A549 (cell line): ENCODE data around the gene ERCC8. TPM values are rescaled to one million over a fixed set of nuclear protein-coding genes. Genes with fewer than 3 reads are reported as not detected.

Experiments used
- ATAC-seq, 2 experiments: fragments of 200-7000 bp in 1 of 2; fragments of >200 bp in 1 of 2; cut with Nextera tagmentation in 1 of 2; cut with Tn5 transposase in 1 of 2; 3 replicates each; pipeline versions ENCODE4 v1.8.0 to v1.9.1; 2018 to 2020; ENCODE audit warnings: mild to moderate bottlenecking in 1 of 2, moderate library complexity in 1 of 2
- CTCF ChIA-PET: fragments of 300-600 bp; sonication (Branson Sonifier 250); formaldehyde crosslinking; extraction: SDS; loops from one replicate; lab custom pipeline; 2021; ENCODE audit warnings: antibody characterized with exemption, inconsistent platforms; lab: Yijun Ruan, JAX
- POLR2A ChIA-PET: fragments of 350-600 bp; formaldehyde crosslinking; extraction: SDS; loops from one replicate; lab custom pipeline; 2021; ENCODE audit warnings: antibody characterized with exemption, inconsistent platforms; lab: Yijun Ruan, JAX
- DNase-seq, 2 experiments: peaks; one replicate each; pipeline versions ENCODE4 v3.0.0 to v3.0.0-alpha.2; 2011 to 2016; ENCODE audit warnings: low read depth in 1 of 2, low spot score in 1 of 2
- FAIRE-seq: peaks from 2 replicates; lab custom pipeline; 2011; peaks lifted over from hg19 to GRCh38; lab: Jason Lieb, UNC
- H3K27ac ChIP-seq, 2 experiments: fragments of >200 bp; sonication (Bioruptor Twin); formaldehyde crosslinking; 3 replicates each; pipeline ENCODE4 v1.5.1; 2016 to 2017
- H3K4me1 ChIP-seq: fragments of >200 bp; sonication (Bioruptor Twin); formaldehyde crosslinking; 3 replicates; pipeline ENCODE4 v1.6.1; 2016
- H3K4me2 ChIP-seq: fragments of >200 bp; sonication (Bioruptor Twin); formaldehyde crosslinking; 3 replicates; pipeline ENCODE4 v1.6.1; 2016
- H3K4me3 ChIP-seq: fragments of >200 bp; sonication (Bioruptor Twin); formaldehyde crosslinking; 3 replicates; pipeline ENCODE4 v1.5.1; 2016
- H3K9me3 ChIP-seq: fragments of >200 bp; sonication (Bioruptor Twin); formaldehyde crosslinking; 3 replicates; pipeline ENCODE4 v1.6.1; 2016
- CEBPB ChIP-seq, 2 experiments: fragments of >200 bp in 1 of 2; sonication (Bioruptor Twin) in 1 of 2; formaldehyde crosslinking in 1 of 2; IDR thresholded peaks; 2 replicates each; pipeline ENCODE4 v1.6.1; 2012 to 2016
- CHD2 ChIP-seq: fragments of 150-350 bp; IDR thresholded peaks from 2 replicates; pipeline ENCODE4 v1.6.1; 2014; ENCODE audit warnings: low read length; ENCODE audit not compliant: partially characterized antibody
- CHD4 ChIP-seq: fragments of 200-600 bp; sonication (generic); IDR thresholded peaks from 2 replicates; pipeline ENCODE4 v1.6.1; 2016; ENCODE audit warnings: antibody characterized with exemption, mild to moderate bottlenecking, borderline replicate concordance
- EHF ChIP-seq: fragments of 250-450 bp; sonication (Bioruptor Pico); IDR thresholded peaks from 2 replicates; pipeline ENCODE4 v1.5.0; 2020; ENCODE audit warnings: mild to moderate bottlenecking
- EHMT2 ChIP-seq: fragments of 200-600 bp; sonication (generic); IDR thresholded peaks from 2 replicates; pipeline ENCODE4 v1.6.1; 2016; ENCODE audit warnings: antibody characterized with exemption, low read depth, mild to moderate bottlenecking, moderate library complexity
- EP300 ChIP-seq, 2 experiments: fragments of >200 bp; sonication (Bioruptor Twin); formaldehyde crosslinking; IDR thresholded peaks; 2 replicates in 1 of 2; 3 replicates in 1 of 2; pipeline ENCODE4 v1.6.1; 2016 to 2017
- ESRRA ChIP-seq: fragments of 150-350 bp; IDR thresholded peaks from 2 replicates; pipeline ENCODE4 v1.6.1; 2014; ENCODE audit warnings: mild to moderate bottlenecking, low read length, borderline replicate concordance
- FOSB ChIP-seq: fragments of 250-450 bp; sonication (Bioruptor Pico); IDR thresholded peaks from 2 replicates; pipeline ENCODE4 v1.5.0; 2020; ENCODE audit warnings: mild to moderate bottlenecking, moderate library complexity
- HDAC2 ChIP-seq: fragments of 200-600 bp; sonication (generic); IDR thresholded peaks from 2 replicates; pipeline ENCODE4 v1.6.1; 2016
- HOXA7 ChIP-seq: fragments of 250-450 bp; sonication (Bioruptor Pico); IDR thresholded peaks from 2 replicates; pipeline ENCODE4 v1.5.0; 2020; ENCODE audit warnings: mild to moderate bottlenecking, moderate library complexity
- JUN ChIP-seq, 2 experiments: fragments of >200 bp; sonication (Bioruptor Twin); formaldehyde crosslinking; IDR thresholded peaks; 2 replicates in 1 of 2; 3 replicates in 1 of 2; pipeline ENCODE4 v1.6.1; 2016 to 2017
- JUNB ChIP-seq: fragments of >200 bp; sonication (Bioruptor Twin); formaldehyde crosslinking; IDR thresholded peaks from 2 replicates; pipeline ENCODE4 v1.6.1; 2016
- MAFK ChIP-seq: fragments of 450-650 bp; IDR thresholded peaks from 2 replicates; pipeline ENCODE4 v1.6.1; 2014; ENCODE audit not compliant: partially characterized antibody
- NR3C1 ChIP-seq: fragments of >200 bp; sonication (Bioruptor Twin); formaldehyde crosslinking; IDR thresholded peaks from 3 replicates; pipeline ENCODE4 v1.6.1; 2017
- RAD21 ChIP-seq, 2 experiments: fragments of >200 bp in 1 of 2; sonication (Bioruptor Twin) in 1 of 2; formaldehyde crosslinking in 1 of 2; IDR thresholded peaks in 1 of 2; conservative IDR thresholded peaks in 1 of 2; 2 replicates in 1 of 2; 3 replicates in 1 of 2; pipeline ENCODE4 v1.6.1; 2012 to 2018; ENCODE audit warnings: inconsistent platforms in 1 of 2
- RARB ChIP-seq: fragments of 250-450 bp; sonication (Bioruptor Pico); IDR thresholded peaks from 2 replicates; pipeline ENCODE4 v1.8.0; 2021; ENCODE audit warnings: mild to moderate bottlenecking, moderate library complexity
- RNF2 ChIP-seq: fragments of 200-600 bp; sonication (generic); IDR thresholded peaks from 2 replicates; pipeline ENCODE4 v1.6.1; 2016; ENCODE audit warnings: low read depth, mild to moderate bottlenecking, antibody characterized with exemption, moderate library complexity, borderline replicate concordance
- SMC3 ChIP-seq: fragments of >200 bp; sonication (Bioruptor Twin); formaldehyde crosslinking; IDR thresholded peaks from 3 replicates; pipeline ENCODE4 v1.6.1; 2018; ENCODE audit warnings: inconsistent platforms
- TP53 ChIP-seq: fragments of 250-450 bp; sonication (Bioruptor Pico); IDR thresholded peaks from 2 replicates; pipeline ENCODE4 v1.5.0; 2021; ENCODE audit warnings: mild to moderate bottlenecking, moderate library complexity
- ZFP36 ChIP-seq: fragments of 450-650 bp; IDR thresholded peaks from 2 replicates; pipeline ENCODE4 v1.6.1; 2014; ENCODE audit warnings: borderline replicate concordance; ENCODE audit not compliant: partially characterized antibody
- ZNF302 ChIP-seq: fragments of 250-450 bp; sonication (Bioruptor Pico); IDR thresholded peaks from 2 replicates; pipeline ENCODE4 v1.9.0; 2021; ENCODE audit warnings: inconsistent platforms, mild to moderate bottlenecking, moderate library complexity
- WGBS: methylation state at CpG from one replicate; pipeline ENCODE4 v1.1.6; 2017; ENCODE audit errors: missing lambda C conversion rate; 5-methylcytosine and 5-hydroxymethylcytosine counted together
- polyA plus RNA-seq, 4 experiments: library from polyadenylated mRNA; depleted of rRNA in 3 of 4; stranded (reverse); fragments of >200 nt; fragmentation: RNase III in 1 of 4; extraction: RNeasy Plus Mini Kit Qiagen cat#74134 plus additional on column Dnase treatment in 1 of 4; gene quantifications; 2 replicates in 3 of 4; 3 replicates in 1 of 4; pipeline ENCODE4 v1.2.3, GENCODE V29; 2011 to 2017
- TF ChIP-seq, protein P1 (sequence below): fragments of >200 bp; sonication (Bioruptor Twin); formaldehyde crosslinking; IDR thresholded peaks from 2 replicates; pipeline ENCODE4 v1.6.1; 2016
- TF ChIP-seq, protein P2 (sequence below): fragments of 250-450 bp; sonication (Bioruptor Pico); IDR thresholded peaks from 2 replicates; pipeline ENCODE4 v1.5.0; 2020; ENCODE audit warnings: low read depth, mild to moderate bottlenecking, moderate library complexity
- TF ChIP-seq, protein P3 (sequence below): fragments of >200 bp; sonication (Bioruptor Twin); formaldehyde crosslinking; IDR thresholded peaks from 3 replicates; pipeline ENCODE4 v1.5.1; 2016
- TF ChIP-seq, protein P4 (sequence below): IDR thresholded peaks from 2 replicates; pipeline ENCODE4 v1.6.1; 2012
- TF ChIP-seq, protein P5 (sequence below): IDR thresholded peaks from 2 replicates; pipeline ENCODE4 v1.6.1; 2012

The ERCC8 gene
- polyA plus RNA-seq, 2 of the 4 experiments (the other 2 are of a cell fraction) = 22.9 to 31.5 TPM

DNA sequence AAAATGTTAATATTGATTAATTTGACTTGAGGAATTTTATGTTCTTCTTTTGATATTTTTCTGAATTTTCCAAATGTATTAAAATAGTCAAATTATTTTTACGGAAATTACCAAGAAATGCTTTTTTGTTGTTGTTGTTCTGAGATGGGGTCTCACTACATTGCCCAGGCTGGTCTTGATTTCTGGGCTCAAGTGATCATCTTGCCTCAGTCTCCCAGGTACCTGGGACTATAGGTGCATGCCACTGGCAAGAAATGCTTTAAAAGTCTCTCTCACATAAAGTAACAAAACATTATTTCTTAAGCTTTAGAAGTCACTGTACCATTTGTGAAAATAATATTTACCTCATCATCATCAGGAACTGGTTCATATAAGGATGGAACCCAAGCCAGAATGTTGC lies 57.8 kb downstream of the ERCC8 start:
- Histone ChIP-seq H3K27ac (no peak overlapping the region), H3K9me3 (0 out of 3 replicates have a peak, but pooled peaks cover 3% of the 10 kb centered on the region), H3K4me1 (no peaks in the 10 kb centered on the region), H3K4me3 (no peak overlapping the region), H3K4me2 (no peak overlapping the region)
- POLR2A ChIA-PET = no interaction called here
- DNase-seq (no peak), ATAC-seq (no peak), FAIRE-seq (no peak)
- TF ChIP-seq EP300 (IDR thresholded peaks at IDR 0.05) (no peak), RARB (no peak), ZNF302 (no peak), ZFP36 (no peak), CHD2 (no peak), TP53 (CRISPR knock-in tag) (no peak), HOXA7 (CRISPR knock-in tag) (no peak), NR3C1 (no peak), RAD21 (conservative IDR thresholded peaks at IDR 0.05 in 1 of 2, IDR thresholded peaks at IDR 0.05 in 1 of 2) (no peak)
- TF ChIP-seq, protein P1, sequence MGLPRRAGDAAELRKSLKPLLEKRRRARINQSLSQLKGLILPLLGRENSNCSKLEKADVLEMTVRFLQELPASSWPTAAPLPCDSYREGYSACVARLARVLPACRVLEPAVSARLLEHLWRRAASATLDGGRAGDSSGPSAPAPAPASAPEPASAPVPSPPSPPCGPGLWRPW = no peak
- WGBS = 93% methylated on average over 1 of the region's 1 CpG
- CTCF ChIA-PET = no interaction called here

DNA sequence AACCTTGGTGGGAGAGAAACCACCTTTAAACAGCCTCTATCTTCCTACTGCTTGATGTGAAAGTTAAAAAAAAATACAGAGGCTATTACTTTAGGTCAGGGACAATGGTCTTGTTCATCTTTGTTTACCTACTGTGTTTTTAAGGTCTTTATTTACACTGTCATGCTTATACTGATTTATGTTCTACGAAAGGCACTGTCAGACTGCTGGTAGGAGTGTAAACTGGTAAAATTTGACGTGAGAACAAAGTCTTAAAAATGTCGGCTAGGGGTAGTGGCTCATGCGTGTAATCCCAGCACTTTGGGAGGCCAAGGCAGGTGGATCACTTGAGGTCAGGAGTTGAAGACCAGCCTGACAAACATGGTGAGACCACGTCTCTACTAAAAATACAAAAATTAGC lies 58.7 kb downstream of the ERCC8 start:
- ChIA-PET POLR2A (no interaction called here), CTCF (no interaction called here)
- Histone ChIP-seq H3K4me2 (no peak overlapping the region), H3K9me3 (0 out of 3 replicates have a peak, but pooled peaks cover 6% of the 10 kb centered on the region), H3K27ac (no peak overlapping the region), H3K4me3 (no peak overlapping the region), H3K4me1 (no peaks in the 10 kb centered on the region)
- DNase-seq (no peak), FAIRE-seq (no peak), ATAC-seq (no peak)
- WGBS = 71% methylated on average over 5 of the region's 5 CpGs
- no peak for TF ChIP-seq NR3C1
- no peak for TF ChIP-seq SMC3
- TF ChIP-seq ZFP36 = no peak
- no peak for TF ChIP-seq EHMT2
- TF ChIP-seq, protein P2, sequence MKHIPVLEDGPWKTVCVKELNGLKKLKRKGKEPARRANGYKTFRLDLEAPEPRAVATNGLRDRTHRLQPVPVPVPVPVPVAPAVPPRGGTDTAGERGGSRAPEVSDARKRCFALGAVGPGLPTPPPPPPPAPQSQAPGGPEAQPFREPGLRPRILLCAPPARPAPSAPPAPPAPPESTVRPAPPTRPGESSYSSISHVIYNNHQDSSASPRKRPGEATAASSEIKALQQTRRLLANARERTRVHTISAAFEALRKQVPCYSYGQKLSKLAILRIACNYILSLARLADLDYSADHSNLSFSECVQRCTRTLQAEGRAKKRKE (CRISPR knock-in tag) = no peak
- no peak for TF ChIP-seq ZNF302
- TF ChIP-seq, protein P3, sequence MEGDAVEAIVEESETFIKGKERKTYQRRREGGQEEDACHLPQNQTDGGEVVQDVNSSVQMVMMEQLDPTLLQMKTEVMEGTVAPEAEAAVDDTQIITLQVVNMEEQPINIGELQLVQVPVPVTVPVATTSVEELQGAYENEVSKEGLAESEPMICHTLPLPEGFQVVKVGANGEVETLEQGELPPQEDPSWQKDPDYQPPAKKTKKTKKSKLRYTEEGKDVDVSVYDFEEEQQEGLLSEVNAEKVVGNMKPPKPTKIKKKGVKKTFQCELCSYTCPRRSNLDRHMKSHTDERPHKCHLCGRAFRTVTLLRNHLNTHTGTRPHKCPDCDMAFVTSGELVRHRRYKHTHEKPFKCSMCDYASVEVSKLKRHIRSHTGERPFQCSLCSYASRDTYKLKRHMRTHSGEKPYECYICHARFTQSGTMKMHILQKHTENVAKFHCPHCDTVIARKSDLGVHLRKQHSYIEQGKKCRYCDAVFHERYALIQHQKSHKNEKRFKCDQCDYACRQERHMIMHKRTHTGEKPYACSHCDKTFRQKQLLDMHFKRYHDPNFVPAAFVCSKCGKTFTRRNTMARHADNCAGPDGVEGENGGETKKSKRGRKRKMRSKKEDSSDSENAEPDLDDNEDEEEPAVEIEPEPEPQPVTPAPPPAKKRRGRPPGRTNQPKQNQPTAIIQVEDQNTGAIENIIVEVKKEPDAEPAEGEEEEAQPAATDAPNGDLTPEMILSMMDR = no peak
- no peak for TF ChIP-seq JUNB
- no peak for TF ChIP-seq EHF (CRISPR knock-in tag)
- TF ChIP-seq JUN (IDR thresholded peaks at IDR 0.05) = no peak
- TF ChIP-seq RARB = no peak
- no peak for TF ChIP-seq CHD4
- no peak for TF ChIP-seq HDAC2
- TF ChIP-seq RNF2 = no peak
- no peak for TF ChIP-seq MAFK
- TF ChIP-seq FOSB = no peak

DNA sequence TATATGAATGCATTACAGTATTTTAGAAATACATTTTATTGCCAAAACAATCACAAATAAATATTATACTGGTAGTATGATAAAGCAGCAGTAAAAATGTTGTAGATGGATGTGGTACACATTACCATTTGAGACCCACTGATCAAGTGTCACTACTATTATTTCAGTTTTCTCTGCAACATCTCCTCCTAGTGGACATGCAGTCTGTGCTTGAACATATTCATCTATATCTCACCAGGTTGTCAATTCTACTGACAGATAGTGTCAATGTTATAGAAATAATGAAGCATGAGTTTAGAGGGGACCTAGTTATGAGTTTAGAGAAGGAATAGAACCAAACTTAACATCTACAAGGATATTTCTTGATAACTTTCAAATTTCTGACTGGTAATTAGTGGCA lies 61.6 kb downstream of the ERCC8 start:
- Histone ChIP-seq H3K4me1 (no peaks in the 10 kb centered on the region), H3K4me3 (no peak overlapping the region), H3K9me3 (0 out of 3 replicates have a peak, but pooled peaks cover 6% of the 10 kb centered on the region), H3K4me2 (no peak overlapping the region), H3K27ac (no peak overlapping the region)
- CTCF ChIA-PET = no interaction called here
- POLR2A ChIA-PET = no interaction called here
- TF ChIP-seq RARB (no peak), ESRRA (no peak), ZFP36 (no peak), CEBPB (IDR thresholded peaks at IDR 0.05) (no peak), RAD21 (conservative IDR thresholded peaks at IDR 0.05 in 1 of 2, IDR thresholded peaks at IDR 0.05 in 1 of 2) (peak; percentile 58 to 72), SMC3 (peak; percentile 52), HDAC2 (no peak)
- TF ChIP-seq, protein P4, sequence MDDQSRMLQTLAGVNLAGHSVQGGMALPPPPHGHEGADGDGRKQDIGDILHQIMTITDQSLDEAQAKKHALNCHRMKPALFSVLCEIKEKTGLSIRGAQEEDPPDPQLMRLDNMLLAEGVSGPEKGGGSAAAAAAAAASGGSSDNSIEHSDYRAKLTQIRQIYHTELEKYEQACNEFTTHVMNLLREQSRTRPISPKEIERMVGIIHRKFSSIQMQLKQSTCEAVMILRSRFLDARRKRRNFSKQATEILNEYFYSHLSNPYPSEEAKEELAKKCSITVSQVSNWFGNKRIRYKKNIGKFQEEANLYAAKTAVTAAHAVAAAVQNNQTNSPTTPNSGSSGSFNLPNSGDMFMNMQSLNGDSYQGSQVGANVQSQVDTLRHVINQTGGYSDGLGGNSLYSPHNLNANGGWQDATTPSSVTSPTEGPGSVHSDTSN = no peak
- TF ChIP-seq, protein P3 = peak; percentile 57; the same call in 2 of the 3 replicates
- TF ChIP-seq, protein P5, sequence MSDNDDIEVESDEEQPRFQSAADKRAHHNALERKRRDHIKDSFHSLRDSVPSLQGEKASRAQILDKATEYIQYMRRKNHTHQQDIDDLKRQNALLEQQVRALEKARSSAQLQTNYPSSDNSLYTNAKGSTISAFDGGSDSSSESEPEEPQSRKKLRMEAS = no peak
- FAIRE-seq (peak; percentile 94), DNase-seq (peak; percentile 31 to 36), ATAC-seq (peak in 1 of 2 experiments; percentile 64; a peak in 2 of 6 replicates)
